HG02938 (cell line): ENCODE data around the gene PTK6.
A peak's percentile ranks its signal among the peaks of the same experiment; 100 is the strongest.

Experiments
- ATAC-seq: cut with Tn5 transposase; IDR thresholded peaks from one replicate; pipeline ENCODE4 v1.9.1; 2021; ENCODE audit warnings: mild to moderate bottlenecking, moderate library complexity; ENCODE audit not compliant: unreplicated experiment

Gene PTK6

DNA sequence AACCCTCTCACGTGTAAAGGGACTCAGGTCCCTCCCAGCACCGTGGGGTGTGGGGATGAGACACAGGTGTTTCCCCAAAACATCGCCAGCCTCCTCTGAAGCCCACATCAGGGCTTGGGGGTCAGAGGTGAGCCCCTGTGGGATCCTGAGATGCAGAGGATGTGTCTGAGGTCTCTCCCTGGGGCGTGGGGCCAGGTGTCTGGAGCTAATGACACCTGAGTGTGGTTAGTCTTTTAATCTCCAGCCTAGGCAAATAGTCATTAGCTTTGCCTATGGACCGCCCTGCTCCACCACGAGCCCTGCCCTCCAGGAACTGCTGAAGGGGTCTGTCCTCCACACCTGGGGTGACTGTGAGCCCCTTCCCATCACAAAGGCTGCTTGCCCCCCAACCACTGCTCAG is 8.6 kb upstream of the PTK6 start:
- no peak for ATAC-seq

DNA sequence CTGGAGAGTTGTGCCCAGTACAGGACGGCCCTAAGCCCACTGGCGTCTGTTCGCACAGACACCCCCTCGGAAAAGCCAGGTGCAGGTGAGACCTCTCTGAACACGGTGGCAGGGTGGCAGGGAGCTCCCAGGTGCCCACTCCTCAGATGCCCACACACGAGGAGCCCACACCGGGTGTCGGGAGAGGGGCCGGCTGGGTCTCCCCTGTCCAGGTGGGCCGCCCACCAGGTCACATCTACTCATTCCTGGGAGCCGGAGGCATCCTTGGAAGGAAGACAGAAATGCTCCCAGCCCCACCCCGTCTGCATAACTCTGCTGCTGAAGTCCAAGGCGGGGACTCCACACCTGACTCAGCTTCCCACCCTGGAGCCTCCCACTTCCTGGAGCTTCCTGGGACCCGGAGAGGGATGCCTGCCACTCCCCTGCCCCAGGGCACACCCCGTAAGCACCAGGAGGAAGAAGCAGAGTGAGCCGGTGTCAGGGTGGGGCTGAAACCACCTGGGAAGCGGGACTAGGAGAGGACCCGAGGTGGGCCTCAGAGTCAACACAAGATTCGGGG is 7.9 kb upstream of the PTK6 start:
- no peak for ATAC-seq

- no peak for ATAC-seq
Measured at GRCh38 chr20:63544241-63544957, 7.2 kb upstream of the PTK6 start.

- ATAC-seq: no peak
Measured at GRCh38 chr20:63543733-63544132, 6.6 kb upstream of the PTK6 start.

GRCh38 chr20:63543131-63543530 is 6.0 kb upstream of the PTK6 start:
- ATAC-seq: no peak

DNA sequence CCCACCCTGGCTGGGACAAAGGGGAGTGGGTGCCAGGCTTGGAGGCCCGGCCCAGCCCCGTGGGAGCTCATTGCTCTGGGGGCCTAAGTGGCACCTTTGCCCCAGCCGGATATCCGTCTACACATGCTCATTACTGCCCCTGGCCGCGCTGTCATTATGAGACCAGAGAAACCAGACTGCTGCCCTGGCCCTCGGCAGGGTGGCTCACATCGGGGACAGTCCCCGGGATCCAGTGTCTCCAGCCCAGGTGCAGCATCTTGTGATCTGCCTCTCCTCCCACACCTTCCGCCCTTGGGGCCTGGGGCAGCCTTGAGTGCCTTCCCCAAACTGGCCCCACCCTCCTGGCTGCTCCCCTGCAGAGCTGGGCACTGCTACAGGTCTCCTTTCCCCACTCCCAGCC is 5.5 kb upstream of the PTK6 start:
- no peak for ATAC-seq

DNA sequence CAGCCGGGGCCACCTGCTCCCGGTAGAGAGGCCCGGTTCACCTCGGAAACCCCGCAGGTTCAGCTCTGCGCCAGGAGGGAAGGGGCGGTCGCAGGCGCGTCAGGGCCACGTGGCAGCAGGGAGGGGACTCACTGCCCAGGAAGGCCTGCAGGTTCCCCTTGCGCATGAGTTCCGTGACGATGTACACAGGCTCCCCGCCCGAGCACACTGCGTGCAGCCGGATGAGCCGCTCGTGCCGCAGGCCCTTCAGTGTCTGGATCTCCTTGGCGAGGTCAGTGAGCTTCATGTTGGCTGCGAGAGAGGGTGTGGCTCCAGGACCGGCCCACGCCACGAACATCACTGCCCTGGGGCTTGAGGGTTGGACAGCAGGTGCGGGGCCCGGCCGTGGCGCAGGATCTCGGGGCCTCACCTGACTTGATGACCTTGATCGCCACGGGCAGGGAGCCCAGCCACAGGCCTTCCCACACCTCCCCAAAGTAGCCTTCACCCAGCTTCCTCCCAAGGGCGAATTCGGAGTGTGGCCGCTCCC is 4.9 kb upstream of the PTK6 start:
- no peak for ATAC-seq

DNA sequence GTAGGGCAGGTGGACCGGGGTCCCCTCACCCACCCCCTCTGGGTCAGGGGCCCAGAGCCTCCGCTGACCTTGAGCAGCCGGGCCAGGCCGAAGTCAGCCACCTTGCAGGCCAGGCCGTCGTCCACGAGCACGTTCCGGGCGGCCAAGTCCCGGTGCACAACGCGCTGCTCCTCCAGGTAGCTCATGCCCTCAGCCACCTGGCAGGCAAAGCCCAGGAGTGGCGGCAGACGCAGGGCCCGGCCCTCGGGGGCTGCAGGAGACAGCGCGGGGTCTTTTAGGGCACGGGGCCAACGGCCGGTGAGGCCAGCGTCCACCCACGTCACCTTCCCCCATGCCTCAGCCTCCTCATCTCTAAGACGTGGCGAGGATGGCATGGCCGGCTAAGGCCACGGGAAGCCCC is 4.2 kb upstream of the PTK6 start:
- ATAC-seq: no peak

DNA sequence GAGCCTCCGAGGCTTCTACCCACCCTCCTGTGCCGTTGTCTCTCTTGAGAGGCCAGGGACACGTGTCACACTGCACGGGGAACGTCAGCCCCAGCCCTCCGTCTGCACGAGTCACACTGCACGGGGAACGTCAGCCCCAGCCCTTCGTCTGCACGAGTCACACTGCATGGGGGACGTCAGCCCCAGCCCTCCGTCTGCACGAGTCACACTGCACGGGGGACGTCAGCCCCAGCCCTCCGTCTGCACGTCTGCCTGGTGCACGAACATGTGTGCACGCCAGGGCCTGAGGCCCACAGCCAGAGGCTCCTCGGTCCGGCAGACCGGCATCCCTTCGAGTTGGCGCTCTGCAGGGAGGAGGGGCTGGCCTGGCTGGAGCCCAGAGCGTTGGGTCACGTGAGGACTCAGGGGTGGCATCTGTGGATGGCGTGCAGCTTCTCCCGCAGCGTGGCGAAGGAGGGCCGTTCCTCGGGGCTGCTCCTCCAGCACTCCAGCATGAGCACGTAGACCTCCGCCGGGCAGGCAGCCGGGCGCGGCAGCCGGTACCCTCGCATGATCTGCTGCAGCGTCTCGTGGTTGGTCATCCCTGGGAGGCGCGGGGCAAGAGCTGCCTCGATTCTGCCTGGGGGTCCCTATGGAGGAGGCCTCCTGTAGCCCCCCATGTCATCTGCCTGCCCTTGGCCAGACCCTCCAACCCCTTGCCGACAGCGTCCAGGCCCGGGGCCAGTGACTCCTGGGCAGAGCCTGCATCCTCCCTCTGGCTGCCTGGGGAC is 3.4 kb upstream of the PTK6 start:
- ATAC-seq: no peak

- no peak for ATAC-seq
Measured at GRCh38 chr20:63539441-63540370, 2.5 kb upstream of the PTK6 start.

DNA sequence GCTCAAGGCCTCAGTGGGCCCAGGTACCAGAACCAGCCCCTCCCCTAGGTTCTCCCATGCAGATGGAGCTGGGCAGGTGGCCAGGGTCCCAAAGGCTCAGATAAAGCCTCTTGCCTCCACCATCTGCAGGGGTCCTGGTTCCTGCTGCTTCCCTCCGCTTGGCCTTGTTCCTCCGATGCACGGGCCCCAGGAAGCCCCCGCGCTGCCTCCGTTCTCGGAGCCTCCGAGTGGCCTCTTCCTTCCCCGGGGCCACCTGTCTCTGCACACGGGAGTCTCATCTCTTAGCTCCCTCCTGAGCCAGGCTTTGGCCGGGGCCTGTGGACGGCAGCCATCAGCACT is 1.9 kb upstream of the PTK6 start:
- ATAC-seq: no peak

GRCh38 chr20:63538204-63539091 is 1.3 kb upstream of the PTK6 start:
- no peak for ATAC-seq

GRCh38 chr20:63537525-63538203 is 488 bp upstream of the PTK6 start:
- peak; percentile 77 for ATAC-seq

DNA sequence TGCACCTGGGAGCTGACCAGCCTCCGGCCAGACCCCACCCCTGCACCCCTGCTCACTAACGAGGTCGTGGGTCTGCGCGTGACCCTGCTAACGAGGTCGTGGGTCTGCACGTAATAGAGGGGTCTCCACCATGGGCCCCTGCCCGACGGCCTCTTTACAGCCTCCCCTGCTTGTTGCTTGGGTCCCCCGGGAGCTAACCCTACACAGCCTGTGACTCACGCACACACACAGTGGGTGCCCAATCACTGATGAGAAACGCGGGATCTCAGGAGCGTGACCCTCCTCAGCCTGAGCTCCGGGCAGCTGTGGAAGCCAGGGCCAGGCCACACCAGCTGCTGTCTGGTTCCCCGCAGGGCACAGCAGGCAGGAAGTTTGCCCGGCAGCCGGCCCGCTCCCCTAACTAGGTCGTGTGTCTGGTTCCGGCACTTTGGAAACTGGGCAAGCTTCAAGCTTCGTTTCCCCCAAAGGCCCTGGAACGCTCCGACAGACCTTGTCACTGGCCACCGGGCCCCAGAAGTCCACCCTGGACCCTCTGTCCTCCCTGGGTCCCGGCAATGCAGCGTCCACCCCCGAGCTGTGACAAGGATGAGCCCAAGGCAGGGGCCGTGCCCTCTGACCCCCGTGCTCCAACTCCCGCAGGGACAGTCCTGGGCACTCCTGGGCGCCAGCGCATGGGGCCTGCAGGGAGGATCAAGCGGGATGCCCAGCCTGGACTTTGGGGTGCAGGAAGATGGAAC is 767 bp downstream of the PTK6 start:
- no peak for ATAC-seq

- no peak for ATAC-seq
Measured at GRCh38 chr20:63534831-63535651, 2.1 kb downstream of the PTK6 start.

GRCh38 chr20:63534427-63534830 is 2.7 kb downstream of the PTK6 start:
- no peak for ATAC-seq

DNA sequence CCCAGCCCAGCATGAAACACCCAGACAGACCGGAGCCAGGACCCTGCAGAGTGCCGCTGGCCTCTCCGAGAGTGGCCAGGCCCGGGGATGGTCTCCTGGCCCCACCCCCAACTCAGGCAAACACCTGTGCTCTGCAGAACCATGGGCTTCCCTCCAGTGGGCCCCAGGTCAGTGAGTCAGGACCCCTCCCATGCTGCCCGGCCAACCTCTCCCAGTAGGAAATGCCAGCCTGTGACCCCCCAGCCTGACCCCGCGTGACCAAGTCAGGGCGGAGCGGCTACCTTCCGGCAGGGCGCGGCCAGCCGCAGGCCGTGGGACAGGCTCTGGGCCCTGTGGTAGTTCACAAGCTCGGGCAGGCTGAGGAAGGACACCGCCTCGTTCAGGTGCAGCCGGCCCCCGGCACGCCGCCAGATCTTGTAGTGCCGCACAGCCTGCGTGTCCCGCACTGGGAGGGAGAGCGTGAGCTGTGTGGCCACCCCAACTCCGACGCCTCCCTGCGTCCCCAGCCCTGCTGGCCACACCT is 3.2 kb downstream of the PTK6 start:
- no peak for ATAC-seq

- ATAC-seq: no peak
Measured at GRCh38 chr20:63533388-63533787, 3.8 kb downstream of the PTK6 start.
